Measurements from ENCODE around the gene RANBP1. TPM values are rescaled to one million over a fixed set of nuclear protein-coding genes. Genes with fewer than 3 reads are reported as not detected.

RANBP1 gene
- total and polyA plus RNA-seq, 2 donors (not counting 1 experiment from before 2014, with no cell fraction given): 67.0 to 77.6 TPM

- Histone ChIP-seq H4K20me1 (ENCODE audit: control insufficient read depth, insufficient read depth, low read length, poor library complexity, severe bottlenecking) (no peaks in the 10 kb centered on the region), H3K79me2 (ENCODE audit: control insufficient read depth, insufficient read depth, low read length) (peaks cover 5% of the 10 kb centered on the region), H3K4me2 (replicated peaks; ENCODE audit: low read depth, low read length, poor library complexity, severe bottlenecking) (no peak overlapping the region), H3K4me1 (ENCODE audit: control insufficient read depth in 2 of 2, insufficient read depth in 2 of 2, low read length in 2 of 2) (peaks cover 0 to 12% of the 10 kb centered on the region in 2 donors), H3K4me3 (ENCODE audit: control extremely low read depth in 1 of 5, extremely low read depth in 1 of 5, insufficient read depth in 1 of 5, low read depth in 2 of 5, low read length in 4 of 5) (no peak overlapping the region), H3K27ac (ENCODE audit: low read length in 2 of 2) (peak overlapping the region in 1 of 2 donors; percentile 59), H3K9ac (ENCODE audit: low read length) (no peak overlapping the region), H2AFZ (ENCODE audit: insufficient read depth, low read depth, low read length, poor library complexity, severe bottlenecking) (no peak overlapping the region), H3K9me3 (ENCODE audit: control extremely low read depth in 1 of 3, control insufficient read depth in 2 of 3, insufficient read depth in 1 of 3, low read length in 2 of 3) (no peaks in the 10 kb centered on the region), H3K36me3 (replicated peaks in 1 of 2; ENCODE audit: control extremely low read depth in 1 of 2, control insufficient read depth in 1 of 2, extremely low read depth in 1 of 2, insufficient read depth in 2 of 2, low read length in 1 of 2) (peaks cover 0 to 61% of the 10 kb centered on the region in 2 experiments), H3K27me3 (replicated peaks in 1 of 4; ENCODE audit: control extremely low read depth in 1 of 4, control insufficient read depth in 3 of 4, insufficient read depth in 4 of 4, low read length in 3 of 4) (no peaks in the 10 kb centered on the region)
- H3K9me3 Mint-ChIP-seq (ENCODE audit: insufficient read depth): no peaks in the 10 kb centered on the region
- TF ChIP-seq CTCF (IDR thresholded peaks at IDR 0.05) (no peak), EZH2 (IDR thresholded peaks at IDR 0.05; ENCODE audit: borderline replicate concordance, insufficient read depth, low read depth, low read length, poor library complexity, severe bottlenecking) (no peak)
- H3K27me3 Mint-ChIP-seq: no peaks in the 10 kb centered on the region
- ATAC-seq (ENCODE audit: low read depth) (no peak), DNase-seq (no peak)
- H3K27ac Mint-ChIP-seq: peak overlapping the region; percentile 32
- ChIA-PET POLR2A (no interaction called here), CTCF (interaction anchor here (0.7 to 1.6 kb wide), 4 partner anchors 9 to 90 kb away, joined by 3 to 5 read pairs (median 4); partner anchors contain the start of gene TANGO2)
- peaks cover 14% of the 10 kb centered on the region for H3K4me1 Mint-ChIP-seq
- WGBS (ENCODE audit: insufficient coverage): 97% methylated on average over 8 of the region's 9 CpGs
- H3K4me3 Mint-ChIP-seq: no peak overlapping the region
- intact Hi-C loops (cut with micrococcal nuclease): loop anchor here (10.0 kb wide), 1 partner anchor 744 kb away; the partner anchor contains the start of genes PI4KA and SNAP29
These were observed 5.4 kb upstream of the RANBP1 start for GRCh38 chr22:20110359-20110985.
